ENCODE data around the gene FOXP1.

Gene FOXP1

GRCh38 chr3:71285086-71285485 is 298.4 kb downstream of the FOXP1 start:
- no peak overlapping the region for H3K4me3 ChIP-seq (ENCODE audit: low read depth, low read length)
- no peak for DNase-seq
- TF ChIP-seq CTCF (IDR thresholded peaks at IDR 0.05; ENCODE audit: low read depth, low read length): no peak
- H3K36me3 ChIP-seq: no peaks in the 10 kb centered on the region
- no peaks in the 10 kb centered on the region for H3K9me3 ChIP-seq (ENCODE audit: severe bottlenecking)
- H3K27ac ChIP-seq: no peak overlapping the region
- no peaks in the 10 kb centered on the region for H3K27me3 ChIP-seq (ENCODE audit: insufficient read depth, low read depth, severe bottlenecking)

GRCh38 chr3:71282976-71283375 is 300.6 kb downstream of the FOXP1 start:
- Histone ChIP-seq H3K27ac (no peak overlapping the region), H3K27me3 (ENCODE audit: insufficient read depth, low read depth, severe bottlenecking) (no peaks in the 10 kb centered on the region), H3K9me3 (ENCODE audit: severe bottlenecking) (no peaks in the 10 kb centered on the region), H3K36me3 (no peaks in the 10 kb centered on the region), H3K4me3 (ENCODE audit: low read depth, low read length) (no peak overlapping the region)
- no peak for DNase-seq
- TF ChIP-seq CTCF (IDR thresholded peaks at IDR 0.05; ENCODE audit: low read depth, low read length): no peak

GRCh38 chr3:71281280-71281679 is 302.2 kb downstream of the FOXP1 start:
- Histone ChIP-seq H3K27me3 (ENCODE audit: insufficient read depth, low read depth, severe bottlenecking) (no peaks in the 10 kb centered on the region), H3K36me3 (no peaks in the 10 kb centered on the region), H3K4me3 (ENCODE audit: low read depth, low read length) (no peak overlapping the region), H3K27ac (no peak overlapping the region), H3K9me3 (ENCODE audit: severe bottlenecking) (no peaks in the 10 kb centered on the region)
- TF ChIP-seq CTCF (IDR thresholded peaks at IDR 0.05; ENCODE audit: low read depth, low read length): no peak
- no peak for DNase-seq

GRCh38 chr3:71277341-71277740 is 306.2 kb downstream of the FOXP1 start:
- Histone ChIP-seq H3K36me3 (no peaks in the 10 kb centered on the region), H3K27ac (no peak overlapping the region), H3K4me3 (ENCODE audit: low read depth, low read length) (no peak overlapping the region), H3K27me3 (ENCODE audit: insufficient read depth, low read depth, severe bottlenecking) (no peaks in the 10 kb centered on the region), H3K9me3 (ENCODE audit: severe bottlenecking) (no peaks in the 10 kb centered on the region)
- TF ChIP-seq CTCF (IDR thresholded peaks at IDR 0.05; ENCODE audit: low read depth, low read length): no peak
- no peak for DNase-seq

- TF ChIP-seq CTCF (IDR thresholded peaks at IDR 0.05; ENCODE audit: low read depth, low read length): no peak
- no peak overlapping the region for H3K4me3 ChIP-seq (ENCODE audit: low read depth, low read length)
These were observed 307.0 kb downstream of the FOXP1 start for GRCh38 chr3:71276531-71276930.

GRCh38 chr3:71273453-71273852 is 310.1 kb downstream of the FOXP1 start:
- no peaks in the 10 kb centered on the region for H3K9me3 ChIP-seq (ENCODE audit: severe bottlenecking)
- no peak overlapping the region for H3K4me3 ChIP-seq (ENCODE audit: low read depth, low read length)
- H3K36me3 ChIP-seq: no peaks in the 10 kb centered on the region
- no peak for TF ChIP-seq CTCF (IDR thresholded peaks at IDR 0.05; ENCODE audit: low read depth, low read length)
- no peak for DNase-seq
- no peak overlapping the region for H3K27ac ChIP-seq
- no peaks in the 10 kb centered on the region for H3K27me3 ChIP-seq (ENCODE audit: insufficient read depth, low read depth, severe bottlenecking)

More at GRCh38 chr3:71276531-71276930, 307.0 kb downstream of the FOXP1 start:
- H3K36me3 ChIP-seq: no peaks in the 10 kb centered on the region
- no peak for DNase-seq
- no peak overlapping the region for H3K27ac ChIP-seq
- H3K9me3 ChIP-seq (ENCODE audit: severe bottlenecking): no peaks in the 10 kb centered on the region
- no peaks in the 10 kb centered on the region for H3K27me3 ChIP-seq (ENCODE audit: insufficient read depth, low read depth, severe bottlenecking)

Data from WERI-Rb-1 (cell line).